ENCODE measurements around the gene EXOC6B.

Gene EXOC6B

GRCh38 chr2:72157871-72158771, 667.7 kb downstream of the EXOC6B start:
- Histone ChIP-seq H3K79me2 (ENCODE audit: low read length) (no peaks in the 10 kb centered on the region), H2AFZ (ENCODE audit: low read length) (no peak overlapping the region), H3K27me3 (replicated peaks; ENCODE audit: insufficient read depth, low read length) (no peaks in the 10 kb centered on the region), H4K20me1 (ENCODE audit: insufficient read depth, low read length) (no peaks in the 10 kb centered on the region), H3K4me3 (ENCODE audit: low read length) (no peak overlapping the region), H3K4me1 (ENCODE audit: low read length) (no peaks in the 10 kb centered on the region), H3F3A (ENCODE audit: insufficient read depth, low read length) (no peaks in the 10 kb centered on the region), H3K9me3 (replicated peaks; ENCODE audit: insufficient read depth, low read length) (no peaks in the 10 kb centered on the region), H3K9me2 (replicated peaks; ENCODE audit: insufficient read depth, low read length) (no peaks in the 10 kb centered on the region), H3K27ac (ENCODE audit: low read length) (no peak overlapping the region), H3K36me3 (replicated peaks; ENCODE audit: insufficient read depth, low read length) (no peaks in the 10 kb centered on the region), H3K4me2 (ENCODE audit: low read depth, low read length) (no peak overlapping the region), H3K9ac (ENCODE audit: low read length) (no peak overlapping the region)
- no peak for DNase-seq
- TF ChIP-seq EZH2 (optimal IDR thresholded peaks at IDR 0.05; ENCODE audit: low read depth, low read length) = no peak

- Histone ChIP-seq H3K27me3 (replicated peaks; ENCODE audit: insufficient read depth, low read length) (no peaks in the 10 kb centered on the region), H3K4me1 (ENCODE audit: low read length) (no peaks in the 10 kb centered on the region), H4K20me1 (ENCODE audit: insufficient read depth, low read length) (no peaks in the 10 kb centered on the region), H3K36me3 (replicated peaks; ENCODE audit: insufficient read depth, low read length) (no peaks in the 10 kb centered on the region), H3K79me2 (ENCODE audit: low read length) (no peaks in the 10 kb centered on the region), H3F3A (ENCODE audit: insufficient read depth, low read length) (no peaks in the 10 kb centered on the region), H3K9me2 (replicated peaks; ENCODE audit: insufficient read depth, low read length) (no peaks in the 10 kb centered on the region), H3K27ac (ENCODE audit: low read length) (no peak overlapping the region), H3K4me3 (ENCODE audit: low read length) (no peak overlapping the region), H3K9ac (ENCODE audit: low read length) (no peak overlapping the region), H3K4me2 (ENCODE audit: low read depth, low read length) (no peak overlapping the region), H3K9me3 (replicated peaks; ENCODE audit: insufficient read depth, low read length) (no peaks in the 10 kb centered on the region), H2AFZ (ENCODE audit: low read length) (no peak overlapping the region)
- no peak for TF ChIP-seq EZH2phosphoT487 (IDR thresholded peaks at IDR 0.05; ENCODE audit: low read length)
- TF ChIP-seq CTCF (IDR thresholded peaks at IDR 0.05; ENCODE audit: low read length) = no peak
- TF ChIP-seq EZH2 (optimal IDR thresholded peaks at IDR 0.05; ENCODE audit: low read depth, low read length) = no peak
- DNase-seq = no peak
These were observed 669.0 kb downstream of the EXOC6B start for GRCh38 chr2:72156872-72157271.

- H3K9ac ChIP-seq (ENCODE audit: low read length) = no peak overlapping the region
- H2AFZ ChIP-seq (ENCODE audit: low read length) = no peak overlapping the region
- no peaks in the 10 kb centered on the region for H3K36me3 ChIP-seq (replicated peaks; ENCODE audit: insufficient read depth, low read length)
- no peaks in the 10 kb centered on the region for H3K9me3 ChIP-seq (replicated peaks; ENCODE audit: insufficient read depth, low read length)
- H3K4me3 ChIP-seq (ENCODE audit: low read length) = no peak overlapping the region
- H3K9me2 ChIP-seq (replicated peaks; ENCODE audit: insufficient read depth, low read length) = no peaks in the 10 kb centered on the region
- no peaks in the 10 kb centered on the region for H3K79me2 ChIP-seq (ENCODE audit: low read length)
- no peaks in the 10 kb centered on the region for H3F3A ChIP-seq (ENCODE audit: insufficient read depth, low read length)
- H4K20me1 ChIP-seq (ENCODE audit: insufficient read depth, low read length) = no peaks in the 10 kb centered on the region
- no peak for DNase-seq
- H3K27me3 ChIP-seq (replicated peaks; ENCODE audit: insufficient read depth, low read length) = no peaks in the 10 kb centered on the region
- H3K4me2 ChIP-seq (ENCODE audit: low read depth, low read length) = no peak overlapping the region
- no peak for TF ChIP-seq EZH2 (optimal IDR thresholded peaks at IDR 0.05; ENCODE audit: low read depth, low read length)
- TF ChIP-seq CTCF (IDR thresholded peaks at IDR 0.05; ENCODE audit: low read length) = no peak
- no peak for TF ChIP-seq EZH2phosphoT487 (IDR thresholded peaks at IDR 0.05; ENCODE audit: low read length)
- 0 out of 2 replicates have a peak, but pooled peaks cover under 1% of the 10 kb centered on the region for H3K4me1 ChIP-seq (ENCODE audit: low read length)
- H3K27ac ChIP-seq (ENCODE audit: low read length) = no peak overlapping the region
These were observed 670.1 kb downstream of the EXOC6B start for GRCh38 chr2:72155737-72156136.

- no peaks in the 10 kb centered on the region for H3K27me3 ChIP-seq (replicated peaks; ENCODE audit: insufficient read depth, low read length)
- H4K20me1 ChIP-seq (ENCODE audit: insufficient read depth, low read length) = no peaks in the 10 kb centered on the region
These were observed 670.7 kb downstream of the EXOC6B start for GRCh38 chr2:72155151-72155550.

More at GRCh38 chr2:72155151-72155550, 670.7 kb downstream of the EXOC6B start:
- Histone ChIP-seq H3F3A (ENCODE audit: insufficient read depth, low read length) (no peaks in the 10 kb centered on the region), H3K36me3 (replicated peaks; ENCODE audit: insufficient read depth, low read length) (no peaks in the 10 kb centered on the region), H3K4me1 (ENCODE audit: low read length) (0 out of 2 replicates have a peak, but pooled peaks cover 4% of the 10 kb centered on the region), H3K9me3 (replicated peaks; ENCODE audit: insufficient read depth, low read length) (no peaks in the 10 kb centered on the region), H2AFZ (ENCODE audit: low read length) (no peak overlapping the region), H3K27ac (ENCODE audit: low read length) (no peak overlapping the region), H3K4me2 (ENCODE audit: low read depth, low read length) (no peak overlapping the region), H3K4me3 (ENCODE audit: low read length) (no peak overlapping the region), H3K9ac (ENCODE audit: low read length) (no peak overlapping the region), H3K9me2 (replicated peaks; ENCODE audit: insufficient read depth, low read length) (no peaks in the 10 kb centered on the region), H3K79me2 (ENCODE audit: low read length) (no peaks in the 10 kb centered on the region)
- no peak for DNase-seq
- TF ChIP-seq CTCF (IDR thresholded peaks at IDR 0.05; ENCODE audit: low read length) (no peak), EZH2phosphoT487 (IDR thresholded peaks at IDR 0.05; ENCODE audit: low read length) (no peak), EZH2 (optimal IDR thresholded peaks at IDR 0.05; ENCODE audit: low read depth, low read length) (no peak)

All from MM.1S (cell line).